ENCODE data around the gene RNF126.
"Not testable (repeated sequence)": the region's sequence is repeated elsewhere in the genome, so short reads cannot be mapped to it uniquely, and the experiment has no call there.

Gene RNF126

GRCh38 chr19:624433-625109 is 38.4 kb downstream of the RNF126 start:
- DNase-seq = no peak

DNA sequence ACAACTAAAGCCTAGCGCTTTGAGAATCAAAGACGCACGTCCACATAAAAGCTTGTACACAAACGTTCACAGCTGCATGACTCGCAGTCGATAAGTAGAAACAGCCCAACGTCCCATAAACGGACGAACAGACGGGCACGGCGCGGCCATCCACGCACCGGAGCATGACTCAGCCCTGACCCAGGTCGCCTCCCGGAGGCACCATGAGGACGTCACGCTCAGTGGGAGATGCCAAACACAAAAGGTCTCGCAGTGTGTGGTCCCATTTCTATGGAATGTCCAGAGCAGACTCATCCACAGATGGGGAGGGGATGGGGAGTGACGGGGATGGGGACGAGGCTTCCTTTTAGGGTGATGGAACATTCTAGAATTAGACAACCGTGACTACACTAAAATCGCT is 39.0 kb downstream of the RNF126 start:
- no peak for DNase-seq

DNA sequence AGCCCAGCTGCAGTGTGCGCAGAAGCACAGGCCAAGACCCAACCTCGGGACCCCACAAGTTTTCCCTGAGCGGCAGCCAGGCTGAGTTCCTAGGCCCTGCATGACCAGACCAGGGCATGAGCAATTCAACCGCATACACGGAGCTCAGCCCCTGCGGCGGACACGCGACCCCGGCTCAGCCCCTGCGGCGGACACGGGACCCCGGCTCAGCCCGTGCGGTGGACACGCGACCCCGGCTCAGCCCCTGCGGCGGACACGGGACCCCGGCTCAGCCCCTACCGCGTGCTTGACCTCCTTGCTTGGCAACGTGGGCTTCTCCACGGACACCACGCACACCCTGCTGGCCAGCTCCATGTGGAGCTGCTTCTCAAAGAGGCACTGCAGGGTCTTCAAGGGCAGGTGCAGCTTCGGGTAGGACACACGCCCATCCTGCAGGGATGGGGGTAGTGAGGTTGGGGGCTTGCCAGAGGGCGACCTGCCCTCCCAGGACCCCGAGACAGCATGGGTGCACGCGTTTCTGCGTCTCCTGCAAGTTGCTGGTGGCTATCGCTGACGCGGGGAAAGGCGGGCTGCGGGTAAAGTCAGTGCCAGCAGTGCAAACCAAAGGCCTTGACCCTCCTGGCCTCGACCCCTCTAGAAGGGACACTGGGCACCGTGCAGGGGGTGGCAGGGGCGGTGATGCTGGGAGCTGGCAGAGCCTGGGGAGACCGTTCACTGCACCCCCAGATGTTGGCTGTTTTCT is 39.7 kb downstream of the RNF126 start:
- no peak for DNase-seq

DNA sequence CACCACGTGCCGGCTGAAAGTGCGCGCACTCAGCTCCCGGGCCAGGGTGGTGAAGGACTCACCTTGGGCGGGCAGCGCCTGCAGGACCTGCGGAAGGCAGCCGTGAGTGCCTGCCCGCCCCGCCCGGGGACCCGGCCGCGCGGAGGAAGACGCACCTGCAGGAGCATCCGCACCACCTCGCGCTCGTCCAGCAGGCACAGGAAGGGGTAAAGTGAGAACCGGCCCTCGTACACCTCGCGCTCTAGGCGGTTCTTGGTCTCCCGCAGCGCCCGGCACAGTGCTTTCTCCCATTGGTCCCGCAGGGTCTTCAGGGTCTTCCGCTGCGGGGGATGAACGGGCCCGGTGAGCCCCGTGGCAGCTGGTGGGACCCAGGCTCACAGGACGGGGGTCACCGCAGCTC is 40.3 kb downstream of the RNF126 start:
- DNase-seq = no peak

DNA sequence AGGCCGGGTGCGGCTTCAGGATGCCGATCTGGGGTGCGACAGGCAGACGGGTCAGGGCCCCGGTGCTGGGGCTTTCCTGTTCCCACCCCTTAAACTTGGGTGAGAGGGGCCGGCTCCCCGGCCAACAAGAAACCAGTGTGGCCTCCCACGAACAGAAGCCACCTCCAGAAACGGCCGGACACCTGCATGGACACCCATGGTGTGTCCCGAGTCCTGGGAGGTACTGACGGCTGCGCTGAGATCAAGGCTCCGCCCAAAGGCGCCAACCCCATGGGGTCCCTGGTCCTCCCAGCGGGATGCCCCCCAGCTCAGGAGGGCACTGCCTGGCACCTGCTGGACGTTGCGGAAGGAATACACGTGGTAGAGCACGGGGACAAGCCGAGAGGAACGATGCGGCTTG is 41.2 kb downstream of the RNF126 start:
- no peak for DNase-seq

DNA sequence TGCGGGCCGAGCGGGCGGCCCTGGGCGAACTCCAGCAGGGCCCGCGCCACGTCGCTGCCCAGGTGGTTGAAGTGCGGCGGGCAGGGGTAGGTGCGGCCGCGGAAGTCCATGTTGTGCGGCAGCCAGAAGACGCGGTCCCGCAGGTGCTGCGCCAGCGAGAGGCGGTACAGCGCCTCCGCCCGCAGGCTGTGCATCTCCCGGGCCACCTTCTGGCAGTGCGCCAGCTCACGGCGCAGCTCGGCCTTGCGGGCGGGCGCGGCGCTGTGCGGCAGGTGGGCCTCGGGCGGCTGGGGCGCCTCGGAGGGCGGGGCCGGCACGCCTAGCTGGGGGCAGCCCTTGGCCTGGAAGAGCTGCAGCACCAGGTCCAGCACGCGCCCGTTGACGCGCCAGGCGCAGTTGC is 41.8 kb downstream of the RNF126 start:
- not testable (repeated sequence) for DNase-seq

DNA sequence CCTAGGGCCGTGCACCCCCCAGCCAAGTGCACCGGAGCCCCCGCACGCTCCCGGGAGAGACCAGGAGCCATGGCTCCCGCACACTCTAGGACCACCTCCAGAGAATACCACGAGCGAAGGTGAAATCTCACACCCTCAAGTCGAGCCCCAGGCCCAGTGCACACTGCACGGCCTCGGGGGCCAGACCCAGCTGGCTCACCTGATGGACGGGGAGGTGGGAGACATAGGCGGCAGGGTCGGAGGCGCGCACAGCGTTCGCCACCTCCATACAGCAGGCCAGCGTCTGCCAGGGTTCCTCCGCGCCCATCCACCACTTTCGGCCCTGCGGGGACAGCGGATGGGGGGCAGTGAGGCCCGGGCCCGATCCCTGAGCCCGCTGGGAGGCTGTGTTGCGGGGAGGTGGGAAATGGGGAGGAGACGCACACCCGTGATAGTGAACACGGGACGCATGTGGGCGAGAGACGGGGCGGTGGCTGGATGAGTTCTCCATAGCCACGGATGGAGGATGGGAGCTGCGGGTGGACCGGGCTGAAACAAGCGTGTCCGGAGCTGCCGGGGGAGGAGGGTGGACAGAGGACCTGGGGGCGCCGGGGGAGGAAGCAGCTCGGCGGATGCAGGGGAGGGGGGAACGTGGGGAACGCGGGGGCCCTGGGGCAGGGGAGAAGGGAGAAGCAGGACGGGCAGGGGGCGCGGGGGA is 42.7 kb downstream of the RNF126 start:
- DNase-seq = no peak

GRCh38 chr19:619286-620002 is 43.6 kb downstream of the RNF126 start:
- no peak for DNase-seq

DNA sequence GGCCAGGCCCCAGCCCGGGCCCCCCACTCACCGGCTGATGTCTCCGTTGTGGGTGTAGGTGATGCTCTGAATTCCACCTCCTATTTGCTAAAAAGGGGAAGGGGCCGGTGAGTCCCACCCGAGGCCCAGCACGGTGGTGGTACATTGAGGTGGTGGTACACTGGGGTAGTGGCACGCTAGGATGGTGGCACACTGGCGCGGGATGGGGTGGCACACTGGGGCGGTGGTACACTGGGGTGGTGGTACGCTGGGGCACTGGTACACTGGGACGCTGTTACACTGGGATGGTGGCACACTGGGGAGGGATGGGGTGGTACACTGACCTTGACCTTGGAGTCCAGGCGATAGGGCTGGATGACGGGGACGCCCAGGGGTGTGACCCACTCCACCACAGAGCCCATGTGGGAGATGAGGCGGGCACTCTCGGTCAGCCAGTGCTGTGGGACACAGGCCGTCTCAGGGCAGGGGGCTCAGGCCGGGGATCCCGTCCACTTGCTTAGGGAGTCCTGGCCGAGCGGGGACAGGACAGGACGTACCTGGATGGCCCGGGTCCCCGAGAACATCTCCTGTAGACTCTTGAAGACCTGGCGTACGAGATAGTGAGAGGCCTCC is 44.2 kb downstream of the RNF126 start:
- no peak for DNase-seq

- no peak for DNase-seq
Measured at GRCh38 chr19:618247-618619, 44.8 kb downstream of the RNF126 start.

- no peak for DNase-seq
Measured at GRCh38 chr19:617551-618246, 45.3 kb downstream of the RNF126 start.

DNA sequence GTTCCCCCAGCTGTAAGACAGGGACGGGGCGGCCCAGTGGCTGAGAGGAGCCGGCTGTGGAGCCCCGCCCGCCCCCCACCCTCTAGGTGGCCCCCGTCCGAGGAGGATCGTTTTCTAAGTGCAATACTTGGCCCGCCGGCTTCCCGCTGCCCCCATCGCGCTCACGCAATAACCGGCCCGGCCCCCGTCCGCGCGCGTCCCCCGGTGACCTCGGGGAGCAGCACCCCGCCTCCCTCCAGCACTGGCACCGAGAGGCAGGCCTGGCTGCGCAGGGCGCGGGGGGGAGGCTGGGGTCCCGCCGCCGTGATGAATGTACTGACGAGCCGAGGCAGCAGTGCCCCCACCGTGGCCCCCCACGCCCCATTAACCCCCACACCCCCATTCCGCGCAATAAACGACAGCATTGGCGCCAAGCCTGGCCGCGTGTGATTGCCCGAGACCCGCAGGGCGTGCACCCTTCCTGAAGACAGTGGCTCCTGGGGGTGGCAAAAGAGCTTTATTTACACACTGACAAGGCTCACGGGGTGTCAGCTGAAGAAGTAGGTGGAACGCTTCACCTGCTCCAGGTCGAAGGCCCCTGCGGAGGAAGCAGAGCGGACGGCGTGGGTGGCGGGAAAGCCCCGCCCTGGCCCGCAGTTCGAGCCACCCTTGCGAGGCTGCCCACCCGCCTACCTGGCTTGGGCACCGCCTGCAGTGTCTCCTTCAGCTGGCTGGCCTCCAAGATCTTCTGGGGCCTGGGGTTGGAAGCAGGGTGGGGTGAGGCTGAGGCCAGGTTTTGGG is 46.1 kb downstream of the RNF126 start:
- DNase-seq = no peak

- DNase-seq = no peak
Measured at GRCh38 chr19:616062-616700, 46.8 kb downstream of the RNF126 start.

GRCh38 chr19:615619-616018 is 47.4 kb downstream of the RNF126 start:
- DNase-seq = no peak

DNA sequence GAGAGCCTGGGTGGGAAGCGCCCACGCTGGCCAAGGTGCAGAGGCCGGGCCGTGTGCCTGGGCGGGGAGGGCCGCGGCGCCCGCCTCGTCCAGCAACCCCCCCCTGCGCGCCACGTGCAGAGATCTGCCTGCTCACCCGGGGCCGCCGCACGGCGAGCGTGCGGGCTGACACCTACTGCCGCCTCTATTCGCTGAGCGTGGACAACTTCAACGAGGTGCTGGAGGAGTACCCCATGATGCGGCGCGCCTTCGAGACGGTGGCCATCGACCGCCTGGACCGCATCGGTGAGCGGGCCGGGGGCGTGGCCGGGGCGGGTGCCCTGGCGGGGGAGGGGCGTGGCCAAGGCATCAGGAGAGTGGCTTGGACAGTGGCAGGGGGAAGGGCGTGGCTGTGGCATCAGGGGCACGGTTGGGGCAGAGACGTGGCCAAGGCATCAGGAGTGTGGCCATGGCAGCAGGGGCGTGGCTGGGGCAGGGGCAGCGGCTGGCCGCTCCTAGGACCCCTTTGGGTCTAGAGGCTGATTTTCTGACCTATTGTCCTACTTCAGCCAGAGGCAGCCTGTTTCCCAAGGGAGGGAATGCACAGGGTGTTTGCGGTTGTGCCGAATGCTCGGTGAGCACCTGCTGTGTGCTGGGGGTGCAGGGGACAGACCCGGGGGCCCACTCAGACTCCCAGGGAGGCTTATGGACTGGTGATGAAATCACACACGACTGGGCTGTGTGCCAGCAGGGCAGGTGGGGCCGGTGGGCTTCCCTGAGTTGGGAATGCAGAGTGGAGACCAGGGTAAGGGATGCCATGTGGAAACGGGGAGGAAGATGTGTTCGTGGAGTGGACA is 49.1 kb downstream of the RNF126 start:
- DNase-seq = no peak

DNA sequence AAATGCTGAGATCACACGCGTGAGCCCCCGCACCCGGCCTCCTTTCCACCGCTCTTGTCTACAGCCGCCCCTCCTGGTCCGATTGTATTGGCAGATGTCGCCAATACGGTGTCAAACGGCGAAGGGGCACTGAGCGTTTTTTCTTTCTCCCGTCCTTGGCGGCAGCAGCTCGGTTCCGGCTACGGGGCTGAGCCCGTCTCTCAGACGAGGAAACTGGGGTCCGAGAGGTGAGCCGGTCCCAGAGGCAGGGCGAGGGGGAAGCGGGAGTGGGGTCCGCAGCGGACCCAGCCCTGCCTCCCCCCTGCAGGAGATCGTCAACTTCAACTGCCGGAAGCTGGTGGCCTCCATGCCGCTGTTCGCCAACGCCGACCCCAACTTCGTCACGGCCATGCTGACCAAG is 50.1 kb downstream of the RNF126 start:
- DNase-seq = no peak

DNA sequence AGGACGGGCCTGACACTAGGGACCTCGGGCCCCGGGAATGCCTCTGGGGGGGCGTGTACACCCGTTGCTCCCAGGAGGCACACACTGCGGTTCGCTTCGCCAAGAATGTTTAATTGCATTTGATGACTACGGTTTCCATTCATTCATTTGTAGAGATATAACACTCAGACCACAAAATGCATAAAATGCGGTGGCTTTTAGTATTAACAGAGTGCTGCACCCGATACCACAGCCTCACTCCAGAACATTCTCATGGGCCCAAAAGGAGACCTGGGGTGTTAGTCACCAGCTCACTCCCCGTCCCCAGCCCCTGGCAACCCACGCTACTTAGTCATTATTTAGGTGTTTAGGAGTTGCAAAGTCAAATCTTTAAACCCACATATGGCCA is 51.5 kb downstream of the RNF126 start:
- DNase-seq = peak; percentile 86

- peak; percentile 72 for DNase-seq
Measured at GRCh38 chr19:610801-611480, 52.1 kb downstream of the RNF126 start.

- peak; percentile 53 for DNase-seq
Measured at GRCh38 chr19:610071-610800, 52.8 kb downstream of the RNF126 start.

Measured in activated CD4-positive, alpha-beta T cell treated with anti-CD3 and anti-CD28 coated beads for 48 hours (primary cell).